ENCODE results near the gene C11orf21.
"Not testable (repeated sequence)": the region's sequence is repeated elsewhere in the genome, so short reads cannot be mapped to it uniquely, and the experiment has no call there.

Gene C11orf21

GRCh38 chr11:2343502-2343901 lies 41.8 kb upstream of the C11orf21 start:
- Histone ChIP-seq H3K4me3 (ENCODE audit: insufficient read depth, low read length, poor library complexity, severe bottlenecking) (no peak overlapping the region), H2AFZ (ENCODE audit: low read depth, low read length, severe bottlenecking) (no peak overlapping the region), H3K4me2 (ENCODE audit: low read depth, low read length, poor library complexity, severe bottlenecking) (no peak overlapping the region), H4K20me1 (ENCODE audit: low read depth, low read length) (no peaks in the 10 kb centered on the region), H3K9me3 (ENCODE audit: insufficient read depth, low read length) (peaks cover 12% of the 10 kb centered on the region; the same call in 1 of the 2 replicates), H3K79me2 (ENCODE audit: insufficient read depth, low read length) (no peaks in the 10 kb centered on the region), H3K9ac (ENCODE audit: low read length) (no peak overlapping the region), H3K27ac (ENCODE audit: low read depth, low read length) (no peak overlapping the region), H3K27me3 (ENCODE audit: low read length) (0 out of 2 replicates have a peak, but pooled peaks cover 5% of the 10 kb centered on the region), H3F3A (ENCODE audit: insufficient read depth) (no peaks in the 10 kb centered on the region), H3K9me2 (replicated peaks; ENCODE audit: insufficient read depth, low read length) (no peaks in the 10 kb centered on the region), H3K36me3 (ENCODE audit: low read length) (no peaks in the 10 kb centered on the region)
- TF ChIP-seq CTCF (IDR thresholded peaks at IDR 0.05; ENCODE audit: insufficient read depth, low read length, poor library complexity, severe bottlenecking) (no peak), EZH2phosphoT487 (conservative IDR thresholded peaks at IDR 0.05; ENCODE audit: low read length) (no peak)

- Histone ChIP-seq H3K9me2 (replicated peaks; ENCODE audit: insufficient read depth, low read length) (no peaks in the 10 kb centered on the region), H3K36me3 (ENCODE audit: low read length) (no peaks in the 10 kb centered on the region), H3K9me3 (ENCODE audit: insufficient read depth, low read length) (peaks cover 12% of the 10 kb centered on the region; the same call in 1 of the 2 replicates), H3K27me3 (ENCODE audit: low read length) (0 out of 2 replicates have a peak, but pooled peaks cover 5% of the 10 kb centered on the region), H2AFZ (ENCODE audit: low read depth, low read length, severe bottlenecking) (no peak overlapping the region), H3K4me3 (ENCODE audit: insufficient read depth, low read length, poor library complexity, severe bottlenecking) (no peak overlapping the region), H4K20me1 (ENCODE audit: low read depth, low read length) (no peaks in the 10 kb centered on the region), H3K27ac (ENCODE audit: low read depth, low read length) (no peak overlapping the region), H3K79me2 (ENCODE audit: insufficient read depth, low read length) (no peaks in the 10 kb centered on the region), H3K9ac (ENCODE audit: low read length) (no peak overlapping the region), H3F3A (ENCODE audit: insufficient read depth) (no peaks in the 10 kb centered on the region), H3K4me2 (ENCODE audit: low read depth, low read length, poor library complexity, severe bottlenecking) (no peak overlapping the region)
- TF ChIP-seq EZH2phosphoT487 (conservative IDR thresholded peaks at IDR 0.05; ENCODE audit: low read length) (no peak), CTCF (IDR thresholded peaks at IDR 0.05; ENCODE audit: insufficient read depth, low read length, poor library complexity, severe bottlenecking) (no peak)
Observed at GRCh38 chr11:2342981-2343380, 41.3 kb upstream of the C11orf21 start.

GRCh38 chr11:2342557-2342956 lies 40.8 kb upstream of the C11orf21 start:
- Histone ChIP-seq H3K9me2 (replicated peaks; ENCODE audit: insufficient read depth, low read length) (no peaks in the 10 kb centered on the region), H3K4me3 (ENCODE audit: insufficient read depth, low read length, poor library complexity, severe bottlenecking) (no peak overlapping the region), H3K4me2 (ENCODE audit: low read depth, low read length, poor library complexity, severe bottlenecking) (no peak overlapping the region), H4K20me1 (ENCODE audit: low read depth, low read length) (no peaks in the 10 kb centered on the region), H3F3A (ENCODE audit: insufficient read depth) (no peaks in the 10 kb centered on the region), H3K27me3 (ENCODE audit: low read length) (0 out of 2 replicates have a peak, but pooled peaks cover 5% of the 10 kb centered on the region), H3K79me2 (ENCODE audit: insufficient read depth, low read length) (no peaks in the 10 kb centered on the region), H2AFZ (ENCODE audit: low read depth, low read length, severe bottlenecking) (no peak overlapping the region), H3K36me3 (ENCODE audit: low read length) (no peaks in the 10 kb centered on the region), H3K9me3 (ENCODE audit: insufficient read depth, low read length) (peaks cover 12% of the 10 kb centered on the region; the same call in 1 of the 2 replicates), H3K27ac (ENCODE audit: low read depth, low read length) (no peak overlapping the region), H3K9ac (ENCODE audit: low read length) (no peak overlapping the region)
- TF ChIP-seq CTCF (IDR thresholded peaks at IDR 0.05; ENCODE audit: insufficient read depth, low read length, poor library complexity, severe bottlenecking) (no peak), EZH2phosphoT487 (conservative IDR thresholded peaks at IDR 0.05; ENCODE audit: low read length) (no peak)

- H3K79me2 ChIP-seq (ENCODE audit: insufficient read depth, low read length); H3K27me3 ChIP-seq (ENCODE audit: low read length); H3K4me3 ChIP-seq (ENCODE audit: insufficient read depth, low read length, poor library complexity, severe bottlenecking); H3K9me2 ChIP-seq (replicated peaks; ENCODE audit: insufficient read depth, low read length); H3F3A ChIP-seq (ENCODE audit: insufficient read depth); H2AFZ ChIP-seq (ENCODE audit: low read depth, low read length, severe bottlenecking); H3K4me2 ChIP-seq (ENCODE audit: low read depth, low read length, poor library complexity, severe bottlenecking); H3K36me3 ChIP-seq (ENCODE audit: low read length); H4K20me1 ChIP-seq (ENCODE audit: low read depth, low read length); H3K27ac ChIP-seq (ENCODE audit: low read depth, low read length); H3K9ac ChIP-seq (ENCODE audit: low read length): not testable (repeated sequence)
- H3K9me3 ChIP-seq (ENCODE audit: insufficient read depth, low read length), result peaks cover 12% of the 10 kb centered on the region; the same call in 1 of the 2 replicates
Observed at GRCh38 chr11:2338760-2339159, 37.0 kb upstream of the C11orf21 start.

- not testable (repeated sequence) for H4K20me1 ChIP-seq (ENCODE audit: low read depth, low read length); H3K27me3 ChIP-seq (ENCODE audit: low read length); H3K9ac ChIP-seq (ENCODE audit: low read length); H3K36me3 ChIP-seq (ENCODE audit: low read length); H3K79me2 ChIP-seq (ENCODE audit: insufficient read depth, low read length); H3K9me2 ChIP-seq (replicated peaks; ENCODE audit: insufficient read depth, low read length); H3K4me2 ChIP-seq (ENCODE audit: low read depth, low read length, poor library complexity, severe bottlenecking); H3K27ac ChIP-seq (ENCODE audit: low read depth, low read length); H3F3A ChIP-seq (ENCODE audit: insufficient read depth); H2AFZ ChIP-seq (ENCODE audit: low read depth, low read length, severe bottlenecking); H3K4me3 ChIP-seq (ENCODE audit: insufficient read depth, low read length, poor library complexity, severe bottlenecking)
- H3K9me3 ChIP-seq (ENCODE audit: insufficient read depth, low read length), result peaks cover 15% of the 10 kb centered on the region; the same call in 1 of the 2 replicates
Observed at GRCh38 chr11:2335286-2335685, 33.6 kb upstream of the C11orf21 start.
